ENCODE data around the gene KRCC1.
"Not testable (repeated sequence)": the region's sequence is repeated elsewhere in the genome, so short reads cannot be mapped to it uniquely, and the experiment has no call there.

Gene KRCC1

GRCh38 chr2:87996570-87996969 is 59.0 kb downstream of the KRCC1 start:
- no peak for DNase-seq

- no peak for DNase-seq
These were observed 59.8 kb downstream of the KRCC1 start for GRCh38 chr2:87995756-87996155.

- not testable (repeated sequence) for DNase-seq
These were observed 61.2 kb downstream of the KRCC1 start for GRCh38 chr2:87994304-87994850.

DNA sequence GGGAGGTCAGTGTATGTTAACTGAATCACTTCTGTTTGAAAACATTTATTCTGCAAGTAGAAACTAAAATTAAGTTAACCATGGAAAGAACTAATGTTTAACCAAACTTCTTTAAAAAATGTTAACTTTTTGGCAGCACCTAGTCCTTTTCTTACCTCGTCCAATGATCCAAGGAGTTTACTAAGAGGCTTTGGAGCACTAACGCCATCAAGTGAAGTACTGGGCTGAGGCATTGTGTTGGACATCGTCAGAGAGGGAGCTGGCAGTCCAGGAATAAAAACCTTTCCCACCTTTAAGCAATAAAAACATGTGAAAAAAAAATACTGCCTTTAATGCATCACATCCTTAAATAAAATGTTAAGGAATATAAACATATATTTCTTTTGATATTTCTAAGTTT is 63.0 kb downstream of the KRCC1 start:
- DNase-seq, result not testable (repeated sequence)

- not testable (repeated sequence) for DNase-seq
These were observed 68.1 kb downstream of the KRCC1 start for GRCh38 chr2:87987473-87987872.

GRCh38 chr2:87985902-87986301 is 69.7 kb downstream of the KRCC1 start:
- DNase-seq, result not testable (repeated sequence)

- not testable (repeated sequence) for DNase-seq
These were observed 74.4 kb downstream of the KRCC1 start for GRCh38 chr2:87981182-87981581.

All from effector CD8-positive, alpha-beta T cell (primary cell).